SK-N-SH (cell line): ENCODE measurements around the gene DENND1A.

ENCODE experiments used
- CHD2 ChIP-seq: fragments of 150-350 bp; IDR thresholded peaks from 2 replicates; pipeline ENCODE4 v1.6.1; 2018; ENCODE audit warnings: low read length; ENCODE audit not compliant: partially characterized antibody
- EP300 ChIP-seq, 2 experiments: IDR thresholded peaks; 2 replicates each; pipeline versions ENCODE4 v1.4.0 to v1.6.1; 2012; ENCODE audit warnings: borderline replicate concordance in 1 of 2, low read depth in 1 of 2, low read length in 1 of 2
- EZH2phosphoT487 ChIP-seq: fragments of 200-600 bp; sonication (generic); IDR thresholded peaks from 2 replicates; pipeline ENCODE4 v1.6.1; 2017; ENCODE audit warnings: low read depth, mixed run types, mild to moderate bottlenecking, antibody characterized with exemption, moderate library complexity, borderline replicate concordance
- GABPA ChIP-seq: IDR thresholded peaks from 2 replicates; pipeline ENCODE4 v1.4.0; 2012; ENCODE audit warnings: low read depth, mild to moderate bottlenecking
- POLR2AphosphoS5 ChIP-seq: IDR thresholded peaks from 2 replicates; pipeline ENCODE4 v1.6.1; 2012; ENCODE audit warnings: low read depth, low read length
- TAF1 ChIP-seq: IDR thresholded peaks from 2 replicates; pipeline ENCODE4 v1.6.1; 2012; ENCODE audit warnings: low read depth, mild to moderate bottlenecking, low read length, moderate library complexity, borderline replicate concordance
- TF ChIP-seq, protein P1 (sequence below): IDR thresholded peaks from 2 replicates; pipeline ENCODE4 v1.6.1; 2012; ENCODE audit warnings: mild to moderate bottlenecking, low read depth, low read length, moderate library complexity
- TF ChIP-seq, protein P2 (sequence below): fragments of 200-600 bp; sonication (generic); IDR thresholded peaks from 2 replicates; pipeline ENCODE4 v1.6.1; 2017; ENCODE audit warnings: antibody characterized with exemption, mild to moderate bottlenecking, moderate library complexity
- TF ChIP-seq, protein P3 (sequence below): IDR thresholded peaks from 2 replicates; pipeline ENCODE4 v1.4.0; 2012; ENCODE audit warnings: low read depth

DNA sequence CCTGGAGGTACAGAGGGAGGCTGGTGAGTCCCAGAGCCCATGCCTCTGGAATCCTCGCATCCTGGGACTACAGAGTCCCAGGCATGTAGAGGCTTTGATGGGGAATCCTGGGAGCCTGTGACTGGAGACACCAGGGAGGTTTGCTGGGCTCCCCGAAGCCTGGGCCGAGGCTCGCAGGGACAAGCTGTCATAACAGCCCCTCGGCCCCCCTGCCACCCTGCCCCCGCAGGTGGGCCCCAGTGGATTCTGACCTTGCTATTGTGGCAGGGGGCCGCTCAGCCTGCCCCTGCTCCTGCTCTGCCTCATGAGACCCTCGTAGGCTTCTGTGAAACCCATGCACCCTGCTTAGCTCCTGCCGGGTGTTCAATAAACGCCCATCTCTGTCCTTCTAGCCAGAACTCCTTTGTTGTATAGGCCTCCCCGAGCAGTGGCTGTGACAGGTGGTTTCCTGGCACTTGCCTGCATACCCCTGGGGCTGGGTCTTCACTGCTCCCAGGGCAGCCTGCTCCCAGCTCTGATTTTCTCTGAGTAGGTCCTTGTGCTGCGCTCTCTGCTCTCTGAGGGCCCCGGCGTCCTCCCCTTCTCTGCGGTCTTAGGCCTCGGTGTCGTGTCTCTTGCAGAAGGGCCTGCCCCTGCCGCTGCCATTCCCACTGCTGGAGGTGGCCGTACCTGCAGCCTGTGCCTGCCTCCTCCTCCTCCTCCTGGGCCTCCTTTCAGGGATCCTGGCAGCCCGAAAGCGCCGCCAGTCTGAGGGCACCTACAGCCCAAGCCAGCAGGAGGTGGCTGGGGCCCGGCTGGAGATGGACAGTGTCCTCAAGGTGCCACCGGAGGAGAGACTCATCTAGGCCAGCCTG is 553.5 kb downstream of the DENND1A start:
- no peak for TF ChIP-seq EP300 (IDR thresholded peaks at IDR 0.05; ENCODE audit: borderline replicate concordance in 1 of 2, low read depth in 1 of 2, low read length in 1 of 2)
- no peak for TF ChIP-seq GABPA
- TF ChIP-seq, protein P1, sequence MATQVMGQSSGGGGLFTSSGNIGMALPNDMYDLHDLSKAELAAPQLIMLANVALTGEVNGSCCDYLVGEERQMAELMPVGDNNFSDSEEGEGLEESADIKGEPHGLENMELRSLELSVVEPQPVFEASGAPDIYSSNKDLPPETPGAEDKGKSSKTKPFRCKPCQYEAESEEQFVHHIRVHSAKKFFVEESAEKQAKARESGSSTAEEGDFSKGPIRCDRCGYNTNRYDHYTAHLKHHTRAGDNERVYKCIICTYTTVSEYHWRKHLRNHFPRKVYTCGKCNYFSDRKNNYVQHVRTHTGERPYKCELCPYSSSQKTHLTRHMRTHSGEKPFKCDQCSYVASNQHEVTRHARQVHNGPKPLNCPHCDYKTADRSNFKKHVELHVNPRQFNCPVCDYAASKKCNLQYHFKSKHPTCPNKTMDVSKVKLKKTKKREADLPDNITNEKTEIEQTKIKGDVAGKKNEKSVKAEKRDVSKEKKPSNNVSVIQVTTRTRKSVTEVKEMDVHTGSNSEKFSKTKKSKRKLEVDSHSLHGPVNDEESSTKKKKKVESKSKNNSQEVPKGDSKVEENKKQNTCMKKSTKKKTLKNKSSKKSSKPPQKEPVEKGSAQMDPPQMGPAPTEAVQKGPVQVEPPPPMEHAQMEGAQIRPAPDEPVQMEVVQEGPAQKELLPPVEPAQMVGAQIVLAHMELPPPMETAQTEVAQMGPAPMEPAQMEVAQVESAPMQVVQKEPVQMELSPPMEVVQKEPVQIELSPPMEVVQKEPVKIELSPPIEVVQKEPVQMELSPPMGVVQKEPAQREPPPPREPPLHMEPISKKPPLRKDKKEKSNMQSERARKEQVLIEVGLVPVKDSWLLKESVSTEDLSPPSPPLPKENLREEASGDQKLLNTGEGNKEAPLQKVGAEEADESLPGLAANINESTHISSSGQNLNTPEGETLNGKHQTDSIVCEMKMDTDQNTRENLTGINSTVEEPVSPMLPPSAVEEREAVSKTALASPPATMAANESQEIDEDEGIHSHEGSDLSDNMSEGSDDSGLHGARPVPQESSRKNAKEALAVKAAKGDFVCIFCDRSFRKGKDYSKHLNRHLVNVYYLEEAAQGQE: no peak
- TF ChIP-seq, protein P2, sequence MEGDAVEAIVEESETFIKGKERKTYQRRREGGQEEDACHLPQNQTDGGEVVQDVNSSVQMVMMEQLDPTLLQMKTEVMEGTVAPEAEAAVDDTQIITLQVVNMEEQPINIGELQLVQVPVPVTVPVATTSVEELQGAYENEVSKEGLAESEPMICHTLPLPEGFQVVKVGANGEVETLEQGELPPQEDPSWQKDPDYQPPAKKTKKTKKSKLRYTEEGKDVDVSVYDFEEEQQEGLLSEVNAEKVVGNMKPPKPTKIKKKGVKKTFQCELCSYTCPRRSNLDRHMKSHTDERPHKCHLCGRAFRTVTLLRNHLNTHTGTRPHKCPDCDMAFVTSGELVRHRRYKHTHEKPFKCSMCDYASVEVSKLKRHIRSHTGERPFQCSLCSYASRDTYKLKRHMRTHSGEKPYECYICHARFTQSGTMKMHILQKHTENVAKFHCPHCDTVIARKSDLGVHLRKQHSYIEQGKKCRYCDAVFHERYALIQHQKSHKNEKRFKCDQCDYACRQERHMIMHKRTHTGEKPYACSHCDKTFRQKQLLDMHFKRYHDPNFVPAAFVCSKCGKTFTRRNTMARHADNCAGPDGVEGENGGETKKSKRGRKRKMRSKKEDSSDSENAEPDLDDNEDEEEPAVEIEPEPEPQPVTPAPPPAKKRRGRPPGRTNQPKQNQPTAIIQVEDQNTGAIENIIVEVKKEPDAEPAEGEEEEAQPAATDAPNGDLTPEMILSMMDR: no peak
- no peak for TF ChIP-seq CHD2
- TF ChIP-seq POLR2AphosphoS5: no peak
- TF ChIP-seq TAF1: no peak
- TF ChIP-seq EZH2phosphoT487: no peak
- TF ChIP-seq, protein P3, sequence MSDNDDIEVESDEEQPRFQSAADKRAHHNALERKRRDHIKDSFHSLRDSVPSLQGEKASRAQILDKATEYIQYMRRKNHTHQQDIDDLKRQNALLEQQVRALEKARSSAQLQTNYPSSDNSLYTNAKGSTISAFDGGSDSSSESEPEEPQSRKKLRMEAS: no peak
